Mesodermal cell (in vitro differentiated cells): ENCODE measurements around the gene KIF2C. TPM values are rescaled to one million over a fixed set of nuclear protein-coding genes. Genes with fewer than 3 reads are reported as not detected.
A peak's percentile ranks its signal among the peaks of the same experiment; 100 is the strongest.
"Not testable (repeated sequence)": the region's sequence is repeated elsewhere in the genome, so short reads cannot be mapped to it uniquely, and the experiment has no call there.

Experiments
- H3K27ac ChIP-seq: 2 replicates; pipeline ENCODE4 v1.7.0; 2013; ENCODE audit warnings: mild to moderate bottlenecking, low read depth, low read length, moderate library complexity; ENCODE audit not compliant: severe bottlenecking
- H3K36me3 ChIP-seq: 2 replicates; pipeline ENCODE4 v1.7.1; 2013; ENCODE audit warnings: mild to moderate bottlenecking, low read length, moderate library complexity; ENCODE audit not compliant: control insufficient read depth, insufficient read depth
- H3K4me1 ChIP-seq: one replicate; pipeline ENCODE4 v1.7.1; 2013; ENCODE audit warnings: mild to moderate bottlenecking, low read length; ENCODE audit not compliant: insufficient read depth, control insufficient read depth, poor library complexity, severe bottlenecking
- H3K4me3 ChIP-seq: 2 replicates; pipeline ENCODE4 v1.7.0; 2013; ENCODE audit warnings: low read length, control low read depth, mild to moderate bottlenecking; ENCODE audit not compliant: insufficient read depth, poor library complexity, severe bottlenecking; ENCODE audit errors: extremely low read depth
- H3K9me3 ChIP-seq: 2 replicates; pipeline ENCODE4 v1.7.1; 2013; ENCODE audit warnings: mild to moderate bottlenecking, low read length, moderate library complexity; ENCODE audit not compliant: control insufficient read depth
- WGBS, 2 experiments: methylation state at CpG; one replicate each; pipeline ENCODE4 v1.1.5; 2013; ENCODE audit warnings: missing lambda C conversion rate in 2 of 2; ENCODE audit not compliant: insufficient coverage in 2 of 2; 5-methylcytosine and 5-hydroxymethylcytosine counted together
- polyA plus RNA-seq, 2 experiments: library from polyadenylated mRNA; stranded (reverse); fragments of 50-300 nt; gene quantifications; one replicate each; pipeline ENCODE4 v1.2.3, GENCODE V29; 2013

Gene KIF2C
- 50.8 TPM for polyA plus RNA-seq (2013, experiment 1 of 2)
- 53.3 TPM for polyA plus RNA-seq (2013, experiment 2 of 2)

- H3K4me1 ChIP-seq: peaks cover 6% of the 10 kb centered on the region
- H3K27ac ChIP-seq: peak within 1 kb of the TSS; percentile 11
- 4 to 6% methylated on average over 37 to 57 of the region's 57 CpGs for WGBS, 2 experiments
- H3K4me3 ChIP-seq: peak within 1 kb of the TSS; percentile 78
- peaks cover 33% of the 10 kb centered on the region for H3K36me3 ChIP-seq
- H3K9me3 ChIP-seq: no peaks in the 10 kb centered on the region
Measured at GRCh38 chr1:44739307-44740178, at the start of gene KIF2C. Gene KIF2C, plus strand, starts transcription at chr1:44739837. Its CDS starts 96 bp downstream, at chr1:44739933.

DNA sequence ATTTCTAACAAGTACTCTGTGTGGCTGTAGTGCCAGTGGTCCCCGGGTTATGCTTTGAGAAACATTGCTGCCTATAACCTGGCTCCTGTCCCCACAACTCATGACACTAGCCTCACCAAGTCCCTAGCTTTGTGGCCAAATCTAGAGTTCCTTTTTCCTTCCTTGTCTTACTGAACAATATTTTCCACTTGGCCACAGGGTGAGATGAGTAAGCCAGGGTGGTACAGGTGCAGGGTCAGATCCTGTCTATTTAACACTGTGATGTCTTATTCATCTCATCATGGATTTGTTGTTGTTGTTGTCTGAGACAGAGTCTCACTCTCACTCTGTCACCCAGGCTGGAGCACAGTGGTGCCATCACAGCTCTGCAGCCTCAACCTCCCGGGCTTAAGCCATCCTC is 46.5 kb upstream of the KIF2C start:
- 84 to 86% methylated on average over 1 to 2 of the region's 2 CpGs for WGBS, 2 experiments
- Histone ChIP-seq H3K4me1 (no peaks in the 10 kb centered on the region), H3K9me3 (no peaks in the 10 kb centered on the region), H3K27ac (no peak overlapping the region), H3K4me3 (no peak overlapping the region), H3K36me3 (no peaks in the 10 kb centered on the region)

GRCh38 chr1:44693900-44694299 is 45.7 kb upstream of the KIF2C start:
- no peaks in the 10 kb centered on the region for H3K4me1 ChIP-seq
- no peak overlapping the region for H3K4me3 ChIP-seq
- no peaks in the 10 kb centered on the region for H3K9me3 ChIP-seq
- WGBS, 2 experiments: 100% methylated on average over 1 to 3 of the region's 3 CpGs
- no peaks in the 10 kb centered on the region for H3K36me3 ChIP-seq
- no peak overlapping the region for H3K27ac ChIP-seq

DNA sequence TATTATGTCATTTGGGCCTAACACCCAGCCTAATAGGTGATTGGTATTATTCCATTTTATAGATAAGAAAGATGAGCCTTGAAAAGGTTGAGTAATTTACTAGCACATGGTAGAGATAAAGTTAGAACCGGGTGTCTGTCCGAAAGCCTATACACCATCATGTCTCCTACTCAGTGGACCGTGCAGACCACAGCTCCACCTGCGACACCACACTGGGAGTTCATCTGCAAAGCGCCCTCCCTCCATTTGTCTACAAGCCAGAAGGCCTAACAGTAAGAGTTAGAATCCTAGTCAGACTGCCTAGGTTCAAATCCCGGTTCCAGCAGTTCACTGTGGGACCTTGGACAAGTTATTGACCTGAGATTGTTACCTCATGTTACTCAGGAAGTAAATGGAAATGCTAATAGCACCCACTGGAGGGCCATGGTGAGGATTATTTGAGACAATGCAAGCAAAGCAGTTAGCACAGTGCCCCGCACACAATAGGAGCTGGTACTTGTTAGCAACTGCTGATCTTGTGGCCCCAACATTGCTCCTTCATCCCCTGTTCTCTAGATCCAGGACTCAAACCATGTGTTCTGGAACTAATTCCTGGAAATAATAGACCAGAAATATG is 44.7 kb upstream of the KIF2C start:
- H3K36me3 ChIP-seq: no peaks in the 10 kb centered on the region
- H3K4me1 ChIP-seq: no peaks in the 10 kb centered on the region
- WGBS, 2 experiments: 93 to 99% methylated on average over 2 to 7 of the region's 7 CpGs
- H3K9me3 ChIP-seq: no peaks in the 10 kb centered on the region
- no peak overlapping the region for H3K27ac ChIP-seq
- H3K4me3 ChIP-seq: no peak overlapping the region

DNA sequence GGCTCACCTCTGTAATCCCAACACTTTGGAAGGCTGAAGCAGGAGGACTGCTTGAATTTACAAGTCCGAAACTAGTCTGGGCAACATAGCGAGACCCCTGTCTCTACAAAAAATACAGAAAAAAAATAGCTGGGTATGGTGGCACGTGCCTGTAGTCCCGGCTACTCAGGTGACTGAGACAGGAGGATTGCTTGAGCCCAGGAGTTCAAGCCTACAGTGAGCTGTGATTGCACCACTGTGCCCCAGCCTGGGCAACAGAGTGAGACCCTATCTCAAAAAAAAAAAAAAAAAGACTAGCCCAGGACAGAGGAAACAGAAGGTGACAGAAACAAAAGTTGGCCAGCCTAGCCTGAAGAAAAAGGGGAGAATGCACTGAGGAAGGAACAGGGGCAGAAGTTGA is 44.0 kb upstream of the KIF2C start:
- H3K4me3 ChIP-seq: no peak overlapping the region
- WGBS, 2 experiments: 92 to 93% methylated on average over 2 to 4 of the region's 4 CpGs
- H3K27ac ChIP-seq: no peak overlapping the region
- no peaks in the 10 kb centered on the region for H3K4me1 ChIP-seq
- H3K36me3 ChIP-seq: no peaks in the 10 kb centered on the region
- no peaks in the 10 kb centered on the region for H3K9me3 ChIP-seq

DNA sequence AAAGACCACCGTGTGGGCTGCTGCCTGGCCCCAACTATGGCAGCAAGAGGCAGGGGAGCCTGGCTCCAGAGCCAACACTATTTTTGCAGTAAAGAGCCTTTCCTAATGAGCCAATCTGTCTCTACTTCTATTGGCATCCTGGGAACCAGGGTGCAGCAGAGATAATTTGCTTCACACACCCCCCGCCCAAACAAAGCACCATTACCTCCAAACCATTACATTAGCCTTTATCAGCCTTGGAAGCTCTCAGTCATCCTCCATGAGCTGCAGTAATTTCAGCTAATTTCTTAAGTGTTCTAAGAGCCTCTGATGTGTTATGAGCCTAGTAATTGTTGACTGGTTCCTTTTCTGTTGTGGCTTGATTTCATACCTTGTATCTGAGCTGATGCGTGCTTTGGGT is 43.5 kb upstream of the KIF2C start:
- no peaks in the 10 kb centered on the region for H3K36me3 ChIP-seq
- no peak overlapping the region for H3K27ac ChIP-seq
- H3K4me3 ChIP-seq: no peak overlapping the region
- H3K4me1 ChIP-seq: no peaks in the 10 kb centered on the region
- 89 to 92% methylated on average over 2 of the region's 3 CpGs for WGBS, 2 experiments
- no peaks in the 10 kb centered on the region for H3K9me3 ChIP-seq

DNA sequence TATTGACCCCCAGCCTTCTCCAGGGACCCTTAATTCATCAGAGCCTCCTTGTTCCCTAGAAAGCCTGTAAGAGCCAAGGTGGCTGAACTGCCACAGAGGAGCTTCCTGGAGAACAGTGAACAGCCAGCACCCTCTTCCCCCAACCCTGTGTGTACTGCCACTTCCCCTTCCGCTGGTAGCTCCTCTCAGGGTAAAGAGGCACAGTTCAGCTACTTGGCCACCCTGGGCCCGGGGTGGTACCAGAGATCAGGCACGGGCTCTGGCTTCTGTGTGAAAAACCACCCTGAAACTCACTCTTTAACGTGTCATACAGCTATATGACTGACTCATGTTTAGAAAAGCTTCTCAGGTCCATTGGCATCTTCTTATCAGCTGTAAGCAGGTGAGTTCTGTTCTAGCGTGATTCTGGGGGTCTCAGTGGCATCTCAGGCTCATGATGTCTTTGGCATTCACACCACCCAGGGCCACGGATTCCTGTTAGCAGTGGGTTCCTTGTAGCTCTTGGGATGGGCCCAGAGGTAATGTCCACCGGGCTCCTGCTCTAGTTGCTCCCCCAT is 42.8 kb upstream of the KIF2C start:
- Histone ChIP-seq H3K4me1 (no peaks in the 10 kb centered on the region), H3K27ac (no peak overlapping the region), H3K4me3 (no peak overlapping the region), H3K36me3 (no peaks in the 10 kb centered on the region), H3K9me3 (no peaks in the 10 kb centered on the region)
- 88 to 90% methylated on average over 6 of the region's 7 CpGs for WGBS, 2 experiments

DNA sequence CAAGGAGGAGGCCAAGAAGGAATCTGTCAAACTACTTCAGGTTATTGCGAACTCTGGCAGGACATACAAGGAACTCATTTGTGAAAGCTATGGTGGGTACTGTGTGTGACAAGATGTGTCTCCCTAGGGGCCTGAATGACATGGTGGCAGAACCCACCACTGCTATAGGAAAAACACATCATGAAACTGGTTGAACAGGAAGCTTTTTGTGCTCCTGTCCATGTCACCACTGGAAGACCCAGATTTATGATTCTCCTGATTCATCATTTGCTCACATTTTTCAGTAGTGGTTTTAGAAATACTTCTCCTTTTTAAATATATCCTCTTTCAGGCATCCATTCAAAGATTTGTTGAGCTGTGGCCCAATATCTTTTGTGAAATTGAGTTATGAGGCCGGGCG is 41.5 kb upstream of the KIF2C start:
- no peaks in the 10 kb centered on the region for H3K36me3 ChIP-seq
- no peak overlapping the region for H3K27ac ChIP-seq
- no peak overlapping the region for H3K4me3 ChIP-seq
- WGBS, 2 experiments: 100% methylated on average over 1 to 3 of the region's 3 CpGs
- no peaks in the 10 kb centered on the region for H3K9me3 ChIP-seq
- H3K4me1 ChIP-seq: no peaks in the 10 kb centered on the region

GRCh38 chr1:44699375-44699774 is 40.3 kb upstream of the KIF2C start:
- not testable (repeated sequence) for H3K36me3 ChIP-seq, H3K27ac ChIP-seq, H3K4me1 ChIP-seq, H3K9me3 ChIP-seq, H3K4me3 ChIP-seq
- 84 to 91% methylated on average over 5 to 8 of the region's 9 CpGs for WGBS, 2 experiments

- Histone ChIP-seq H3K27ac (no peak overlapping the region), H3K36me3 (no peaks in the 10 kb centered on the region), H3K4me3 (no peak overlapping the region), H3K9me3 (no peaks in the 10 kb centered on the region), H3K4me1 (no peaks in the 10 kb centered on the region)
- no CpG with 5 or more reads among the region's 1 CpG for WGBS, 2 experiments
Measured at GRCh38 chr1:44700573-44700972, 39.1 kb upstream of the KIF2C start.
